ENCODE results near the gene RASL11B.

The RASL11B gene

DNA sequence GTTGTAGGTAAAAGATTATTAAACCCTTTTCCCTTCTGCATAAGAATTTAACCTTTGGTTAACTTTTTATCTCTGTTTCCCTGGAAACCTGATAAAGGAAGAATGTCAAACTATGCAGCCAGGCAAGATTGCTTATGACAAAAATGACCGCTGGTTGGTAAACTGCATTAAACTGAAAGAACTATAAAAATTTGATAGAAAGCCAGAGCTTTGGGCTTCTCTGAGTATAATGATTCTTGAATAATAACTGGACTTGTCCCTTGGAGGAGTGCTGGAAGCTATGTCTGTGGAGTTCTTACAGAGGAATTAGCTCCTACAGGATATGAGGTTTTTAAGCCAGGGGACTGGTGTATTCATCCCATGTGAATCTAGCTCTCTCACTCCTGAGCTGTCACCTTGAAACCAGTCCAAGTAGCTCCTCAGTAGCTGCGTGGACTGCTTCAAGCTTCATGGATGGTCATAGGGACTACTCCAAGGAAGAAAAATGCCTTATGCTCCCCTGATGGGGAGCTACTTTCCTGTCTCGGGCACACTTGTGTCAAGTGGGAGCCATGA, 52.0 kb downstream of the RASL11B start:
- DNase-seq (ENCODE audit: low read depth in 2 of 2) = no peak

DNA sequence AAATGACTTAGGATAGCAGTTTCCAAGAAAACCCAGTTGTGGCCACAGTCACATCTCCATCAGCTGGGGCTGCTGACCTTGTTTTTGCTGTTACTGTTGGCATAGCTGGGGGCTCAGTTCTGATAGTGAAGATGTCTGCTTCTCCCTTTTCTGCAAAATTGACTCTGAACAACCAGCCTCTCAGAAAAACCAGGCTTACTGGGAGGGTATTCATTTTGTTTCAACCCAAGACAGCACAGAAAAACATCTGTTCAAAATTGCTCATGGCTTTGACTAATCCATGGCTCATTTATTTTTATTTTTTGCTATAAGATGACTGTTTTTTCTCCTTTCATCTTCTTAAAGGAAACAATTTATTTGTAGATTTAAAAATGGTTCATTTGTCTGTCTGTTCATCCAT, 53.1 kb downstream of the RASL11B start:
- DNase-seq (ENCODE audit: low read depth in 2 of 2) = no peak

DNA sequence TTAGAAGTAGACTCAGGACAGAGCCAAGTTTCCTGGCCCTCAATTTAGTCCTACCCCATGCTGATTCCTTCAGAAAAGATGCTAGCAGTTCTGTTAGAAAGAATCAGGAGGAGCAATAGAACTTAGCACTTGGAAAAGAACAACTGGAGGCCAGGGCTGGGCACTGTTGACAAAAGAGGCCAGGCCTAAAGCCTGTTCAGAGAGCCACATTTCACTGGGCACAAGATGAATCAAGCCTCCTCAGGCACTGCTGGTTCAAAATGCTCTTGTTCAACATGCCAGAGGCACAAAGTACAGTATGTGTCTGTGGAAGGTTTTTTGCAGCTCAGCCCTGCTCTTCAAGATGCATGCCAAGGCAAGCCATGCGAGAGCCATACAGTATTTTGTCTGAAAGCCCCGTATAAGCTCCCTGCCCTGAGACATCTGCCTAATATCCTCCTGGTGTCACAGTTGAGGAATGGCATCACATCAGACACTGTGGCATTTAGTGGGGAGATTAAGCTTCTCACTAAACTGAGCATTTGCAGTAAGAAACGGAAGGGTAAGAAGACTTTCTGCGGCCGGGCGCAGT, 53.7 kb downstream of the RASL11B start:
- no peak for DNase-seq (ENCODE audit: low read depth in 2 of 2)

Measured in stimulated activated CD8-positive, alpha-beta memory T cell treated with anti-CD3 and anti-CD28 coated beads, Interleukin-7, amount 100 ng/mL, for 4 hours (primary cell).